GM23248 (cell line): Measurements from ENCODE around the gene RTN4RL1. TPM values are rescaled to one million over a fixed set of nuclear protein-coding genes. Genes with fewer than 3 reads are reported as not detected.

Experiments used
- DNase-seq: peaks from one replicate; pipeline ENCODE4 v3.0.0-alpha.2; 2015
- H2AFZ ChIP-seq: fragments of 200-600 bp; sonication (generic); 2 replicates; pipeline ENCODE4 v1.6.1; 2016; ENCODE audit warnings: antibody characterized with exemption
- H3F3A ChIP-seq: fragments of 200-600 bp; sonication (generic); 2 replicates; pipeline ENCODE4 v1.6.1; 2016; ENCODE audit warnings: mild to moderate bottlenecking, antibody characterized with exemption, mixed run types; ENCODE audit not compliant: insufficient read depth
- H3K27ac ChIP-seq: fragments of 200-600 bp; sonication (generic); 2 replicates; pipeline ENCODE4 v1.5.1; 2016; ENCODE audit warnings: mild to moderate bottlenecking
- H3K27me3 ChIP-seq: fragments of 200-600 bp; sonication (generic); replicated peaks from 2 replicates; pipeline ENCODE4 v1.6.1; 2016; ENCODE audit warnings: mild to moderate bottlenecking; ENCODE audit not compliant: insufficient read depth
- H3K36me3 ChIP-seq: fragments of 200-600 bp; sonication (generic); 2 replicates; pipeline ENCODE4 v1.6.1; 2016; ENCODE audit warnings: low read depth, mild to moderate bottlenecking
- H3K4me1 ChIP-seq: fragments of 200-600 bp; sonication (generic); 2 replicates; pipeline ENCODE4 v1.6.1; 2016; ENCODE audit warnings: mild to moderate bottlenecking; ENCODE audit not compliant: insufficient read depth
- H3K4me2 ChIP-seq: fragments of 200-600 bp; sonication (generic); one replicate; pipeline ENCODE4 v1.6.1; 2016; ENCODE audit warnings: mild to moderate bottlenecking; ENCODE audit not compliant: unreplicated experiment
- H3K4me3 ChIP-seq: fragments of 200-600 bp; sonication (generic); 2 replicates; pipeline ENCODE4 v1.5.1; 2016; ENCODE audit warnings: mild to moderate bottlenecking
- H3K79me2 ChIP-seq: fragments of 200-600 bp; sonication (generic); 2 replicates; pipeline ENCODE4 v1.6.1; 2016; ENCODE audit warnings: mild to moderate bottlenecking; ENCODE audit not compliant: insufficient read depth
- H3K9ac ChIP-seq: fragments of 200-600 bp; sonication (generic); 2 replicates; pipeline ENCODE4 v1.6.1; 2016; ENCODE audit warnings: mild to moderate bottlenecking
- H3K9me2 ChIP-seq: fragments of 200-600 bp; sonication (generic); 2 replicates; pipeline ENCODE4 v1.6.1; 2016; ENCODE audit warnings: mixed run types, mild to moderate bottlenecking, moderate library complexity; ENCODE audit not compliant: insufficient read depth
- H3K9me3 ChIP-seq: fragments of 200-600 bp; sonication (generic); one replicate; pipeline ENCODE4 v1.6.1; 2017; ENCODE audit warnings: low read depth
- H4K20me1 ChIP-seq: fragments of 200-600 bp; sonication (generic); 2 replicates; pipeline ENCODE4 v1.6.0; 2016; ENCODE audit not compliant: insufficient read depth
- EZH2 ChIP-seq: fragments of 200-600 bp; sonication (generic); IDR thresholded peaks from 2 replicates; pipeline ENCODE4 v1.6.1; 2018; ENCODE audit warnings: antibody characterized with exemption, mild to moderate bottlenecking; ENCODE audit not compliant: insufficient read depth, poor library complexity, severe bottlenecking
- EZH2phosphoT487 ChIP-seq: fragments of 200-600 bp; sonication (generic); IDR thresholded peaks from 2 replicates; pipeline ENCODE4 v1.6.1; 2018; ENCODE audit warnings: antibody characterized with exemption, moderate library complexity, mild to moderate bottlenecking, low read depth; ENCODE audit not compliant: insufficient read depth
- WGBS, 2 experiments: methylation state at CpG; one replicate each; pipeline ENCODE4 v1.1.6; 2015 to 2017; ENCODE audit warnings: low lambda C conversion rate in 2 of 2, low coverage in 1 of 2; ENCODE audit errors: missing lambda C conversion rate in 2 of 2; 5-methylcytosine and 5-hydroxymethylcytosine counted together
- in situ Hi-C: fragments of 300-500 bp; cut with MboI; formaldehyde crosslinking; loops from 2 replicates; pipeline ENCODE4 v1.15.0; 2020
- polyA plus RNA-seq: library from polyadenylated mRNA; unstranded; fragments of >200 nt; fragmentation: Nextera tagmentation; extraction: Ambion mirVana; gene quantifications from 2 replicates; pipeline ENCODE4 v1.2.1, GENCODE V29; 2016
- total RNA-seq: library from RNA; depleted of rRNA; stranded (reverse); fragments of >200 nt; shearing (Covaris generic); gene quantifications from 2 replicates; pipeline ENCODE4 v1.2.3, GENCODE V29; 2014

The RTN4RL1 gene
- total and polyA plus RNA-seq, 2 experiments from 2014 or later, result 0.22 TPM; not detected in 1

GRCh38 chr17:2023692-2024571 lies 1.2 kb downstream of the RTN4RL1 start:
- Histone ChIP-seq H3K4me2 (peak overlapping the region; percentile 41), H3K9me3 (no peaks in the 10 kb centered on the region), H4K20me1 (no peaks in the 10 kb centered on the region), H3K9ac (no peak overlapping the region), H3K79me2 (no peaks in the 10 kb centered on the region), H3F3A (no peaks in the 10 kb centered on the region), H3K4me1 (no peaks in the 10 kb centered on the region; the same call in 1 of the 2 replicates), H3K27ac (no peak overlapping the region), H2AFZ (peak overlapping the region; percentile 73), H3K4me3 (peak overlapping the region; percentile 65), H3K27me3 (peaks cover 15% of the 10 kb centered on the region), H3K9me2 (no peaks in the 10 kb centered on the region), H3K36me3 (no peaks in the 10 kb centered on the region)
- in situ Hi-C loops, result no loop called here
- TF ChIP-seq EZH2 (no peak), EZH2phosphoT487 (no peak)
- DNase-seq, result peak; percentile 58
- WGBS, 2 experiments, result 4 to 5% methylated on average over 59 to 64 of the region's 85 CpGs

GRCh38 chr17:2023256-2023655 lies 1.9 kb downstream of the RTN4RL1 start:
- H2AFZ ChIP-seq, result no peak overlapping the region
- H3K27me3 ChIP-seq, result peaks cover 21% of the 10 kb centered on the region
- no peak for TF ChIP-seq EZH2phosphoT487
- no peak for TF ChIP-seq EZH2
- DNase-seq, result no peak
- no peaks in the 10 kb centered on the region for H3K9me3 ChIP-seq
- H3K4me1 ChIP-seq, result no peaks in the 10 kb centered on the region; the same call in 1 of the 2 replicates
- H3F3A ChIP-seq, result no peaks in the 10 kb centered on the region
- H3K79me2 ChIP-seq, result no peaks in the 10 kb centered on the region
- H4K20me1 ChIP-seq, result no peaks in the 10 kb centered on the region
- no peaks in the 10 kb centered on the region for H3K36me3 ChIP-seq
- no peak overlapping the region for H3K4me3 ChIP-seq
- no peak overlapping the region for H3K9ac ChIP-seq
- WGBS, 2 experiments, result 83 to 87% methylated on average over 9 to 16 of the region's 16 CpGs
- H3K27ac ChIP-seq, result no peak overlapping the region
- no peak overlapping the region for H3K4me2 ChIP-seq
- no peaks in the 10 kb centered on the region for H3K9me2 ChIP-seq
- in situ Hi-C loops, result no loop called here

DNA sequence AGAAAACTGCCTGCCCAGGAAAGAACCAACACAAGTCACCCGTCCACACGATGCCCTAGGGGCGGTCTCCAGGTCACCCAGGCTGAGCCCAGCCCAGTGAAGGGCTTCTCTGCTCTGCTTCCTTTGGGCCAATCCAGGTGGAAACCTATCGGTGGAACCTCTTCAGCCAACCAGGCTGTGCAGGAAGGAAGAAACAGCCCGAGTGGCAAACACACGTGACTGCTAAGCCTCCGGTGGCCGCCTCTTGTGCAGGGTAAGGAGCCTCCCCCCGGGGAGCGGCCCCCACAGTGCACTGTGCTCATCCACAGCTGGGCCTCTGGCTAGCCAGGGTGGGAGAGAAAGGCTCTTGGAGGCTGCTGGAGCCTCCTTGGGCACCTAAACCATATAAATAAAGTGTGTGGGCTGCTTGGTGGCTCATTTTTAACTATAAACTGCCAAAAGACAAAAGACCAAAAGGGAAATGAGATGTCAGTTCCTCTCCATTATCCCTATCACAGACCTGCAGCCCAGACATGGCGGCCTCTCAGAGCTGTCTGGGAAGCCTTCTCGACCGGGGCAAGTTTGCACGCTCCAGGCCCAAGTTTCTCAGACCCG lies 2.4 kb downstream of the RTN4RL1 start:
- Histone ChIP-seq H3K4me3 (no peak overlapping the region), H3K9me3 (no peaks in the 10 kb centered on the region), H3K79me2 (no peaks in the 10 kb centered on the region), H4K20me1 (no peaks in the 10 kb centered on the region), H3K4me1 (no peaks in the 10 kb centered on the region; the same call in 1 of the 2 replicates), H3K27ac (no peak overlapping the region), H2AFZ (no peak overlapping the region), H3F3A (no peaks in the 10 kb centered on the region), H3K4me2 (no peak overlapping the region), H3K36me3 (no peaks in the 10 kb centered on the region), H3K9ac (no peak overlapping the region), H3K9me2 (no peaks in the 10 kb centered on the region), H3K27me3 (peaks cover 23% of the 10 kb centered on the region)
- TF ChIP-seq EZH2 (no peak), EZH2phosphoT487 (no peak)
- WGBS, 2 experiments, result 93 to 94% methylated on average over 15 of the region's 15 CpGs
- no peak for DNase-seq
- in situ Hi-C loops, result no loop called here

DNA sequence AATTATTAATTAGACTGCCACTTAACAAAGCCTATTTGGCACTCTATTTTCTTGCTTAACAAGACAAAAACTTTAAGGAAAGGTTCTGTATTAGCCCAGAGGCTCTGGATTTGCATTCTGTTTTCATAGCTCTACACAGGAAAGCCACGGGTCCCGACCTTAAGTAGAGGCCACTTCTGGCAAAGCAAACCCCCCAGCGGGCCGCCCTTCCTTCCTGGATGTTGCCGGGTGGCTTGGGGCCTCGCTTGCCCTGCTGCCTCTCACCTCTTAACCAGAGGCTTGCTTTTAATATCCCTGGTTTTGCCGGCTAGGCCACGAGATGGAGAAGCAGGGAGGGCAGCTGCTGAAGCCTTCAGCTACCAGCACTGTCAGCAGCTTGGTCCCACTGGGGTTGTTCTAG lies 4.4 kb downstream of the RTN4RL1 start:
- no peak overlapping the region for H3K4me3 ChIP-seq
- H2AFZ ChIP-seq, result no peak overlapping the region
- peaks cover 23% of the 10 kb centered on the region for H3K27me3 ChIP-seq
- no peaks in the 10 kb centered on the region for H3K9me3 ChIP-seq
- no peaks in the 10 kb centered on the region for H3K79me2 ChIP-seq
- no peak overlapping the region for H3K4me2 ChIP-seq
- no peak for DNase-seq
- no peaks in the 10 kb centered on the region for H4K20me1 ChIP-seq
- H3K27ac ChIP-seq, result no peak overlapping the region
- in situ Hi-C loops, result no loop called here
- no peaks in the 10 kb centered on the region; the same call in 1 of the 2 replicates for H3K4me1 ChIP-seq
- no peak overlapping the region for H3K9ac ChIP-seq
- H3F3A ChIP-seq, result no peaks in the 10 kb centered on the region
- H3K36me3 ChIP-seq, result no peaks in the 10 kb centered on the region
- H3K9me2 ChIP-seq, result no peaks in the 10 kb centered on the region
- WGBS, 2 experiments, result 77 to 79% methylated on average over 8 of the region's 8 CpGs
- TF ChIP-seq EZH2phosphoT487 (no peak), EZH2 (no peak)
